Muscle of arm (tissue), 14 donors: ENCODE results near the gene KRTAP19-7. TPM values are rescaled to one million over a fixed set of nuclear protein-coding genes. Genes with fewer than 3 reads are reported as not detected.
A peak's percentile ranks its signal among the peaks of the same experiment; 100 is the strongest.

Experiments
- DNase-seq: peaks from one replicate; pipeline ENCODE4 v3.0.0-alpha.2; 2013
- long read RNA-seq, 11 donors: transcript quantifications; one replicate each; lab custom pipeline, GENCODE V29; 2026
- polyA plus RNA-seq, 12 donors: library from polyadenylated mRNA; unstranded; fragments of 120-200 nt; gene quantifications; one replicate each; pipeline ENCODE4 v1.2.1, GENCODE V29; 2013; ENCODE audit not compliant: insufficient read length in 12 of 12

KRTAP19-7 gene
- polyA plus RNA-seq = not detected
- long read RNA-seq, donor 1 = 0 reads
- long read RNA-seq, donor 2 = 0 reads
- long read RNA-seq, donor 3 = 0 reads
- long read RNA-seq, donor 4 = 0 reads
- long read RNA-seq, donor 5 = 0 reads
- long read RNA-seq, donor 6 = 0 reads
- long read RNA-seq, donor 7 = 0 reads
- long read RNA-seq, donor 8 = 0 reads
- long read RNA-seq, donor 9 = 0 reads
- long read RNA-seq, donor 10 = 0 reads
- long read RNA-seq, donor 11 = 0 reads

- DNase-seq = no peak
Measured at GRCh38 chr21:30561264-30561895, at the start of gene KRTAP19-7. TSS of gene KRTAP19-7 (minus strand) at chr21:30561314. CDS start at chr21:30561289, 25 bp downstream.

GRCh38 chr21:30605968-30606367 lies 44.9 kb upstream of the KRTAP19-7 start:
- no peak for DNase-seq

GRCh38 chr21:30600787-30601186 lies 39.7 kb upstream of the KRTAP19-7 start, which contains the start of gene KRTAP22-1:
TSS of gene KRTAP22-1 (plus strand) at chr21:30601087.
- DNase-seq = no peak

GRCh38 chr21:30598802-30599201 lies 37.7 kb upstream of the KRTAP19-7 start, which contains the start of gene KRTAP6-2:
TSS of gene KRTAP6-2 (minus strand) at chr21:30598902. CDS start at chr21:30598874, 28 bp downstream.
- DNase-seq = no peak

- no peak for DNase-seq
Measured at GRCh38 chr21:30592140-30592539, 31.0 kb upstream of the KRTAP19-7 start, which contains the start of gene KRTAP6-3. TSS of gene KRTAP6-3 (plus strand) at chr21:30592440. CDS start at chr21:30592446, 6 bp downstream.

GRCh38 chr21:30590297-30590696 lies 29.2 kb upstream of the KRTAP19-7 start, which contains the start of gene KRTAP22-2:
TSS of gene KRTAP22-2 (minus strand) at chr21:30590397.
- no peak for DNase-seq

GRCh38 chr21:30582870-30583269 lies 21.8 kb upstream of the KRTAP19-7 start:
- DNase-seq = no peak

- DNase-seq = no peak
Measured at GRCh38 chr21:30580132-30580531, 19.0 kb upstream of the KRTAP19-7 start.

- DNase-seq = peak; percentile 43
Measured at GRCh38 chr21:30579346-30579745, 18.2 kb upstream of the KRTAP19-7 start.

- DNase-seq = no peak
Measured at GRCh38 chr21:30577766-30578165, 16.7 kb upstream of the KRTAP19-7 start.

- no peak for DNase-seq
Measured at GRCh38 chr21:30567617-30568016, 6.5 kb upstream of the KRTAP19-7 start.

GRCh38 chr21:30563630-30564029 lies 2.5 kb upstream of the KRTAP19-7 start:
- DNase-seq = no peak

- no peak for DNase-seq
Measured at GRCh38 chr21:30563072-30563471, 2.0 kb upstream of the KRTAP19-7 start.

- no peak for DNase-seq
Measured at GRCh38 chr21:30561957-30562356, 843 bp upstream of the KRTAP19-7 start.

GRCh38 chr21:30555095-30555494 lies 6.0 kb downstream of the KRTAP19-7 start:
- DNase-seq = no peak

GRCh38 chr21:30552782-30553181 lies 8.3 kb downstream of the KRTAP19-7 start:
- DNase-seq = no peak

GRCh38 chr21:30541764-30542163 lies 19.4 kb downstream of the KRTAP19-7 start, which contains the start of gene KRTAP19-6:
TSS of gene KRTAP19-6 (minus strand) at chr21:30541864. CDS start at chr21:30541833, 31 bp downstream.
- no peak for DNase-seq

GRCh38 chr21:30518876-30519275 lies 42.2 kb downstream of the KRTAP19-7 start:
- no peak for DNase-seq

GRCh38 chr21:30515681-30516080 lies 45.4 kb downstream of the KRTAP19-7 start:
- DNase-seq = no peak
